ENCODE results near the gene TUBGCP2. TPM values are rescaled to one million over a fixed set of nuclear protein-coding genes. Genes with fewer than 3 reads are reported as not detected.

Gene TUBGCP2
- total and polyA plus RNA-seq, 2 of the 13 experiments (the other 11 are each of a cell fraction or from before 2014, with no cell fraction given): 21.3 to 34.5 TPM

DNA sequence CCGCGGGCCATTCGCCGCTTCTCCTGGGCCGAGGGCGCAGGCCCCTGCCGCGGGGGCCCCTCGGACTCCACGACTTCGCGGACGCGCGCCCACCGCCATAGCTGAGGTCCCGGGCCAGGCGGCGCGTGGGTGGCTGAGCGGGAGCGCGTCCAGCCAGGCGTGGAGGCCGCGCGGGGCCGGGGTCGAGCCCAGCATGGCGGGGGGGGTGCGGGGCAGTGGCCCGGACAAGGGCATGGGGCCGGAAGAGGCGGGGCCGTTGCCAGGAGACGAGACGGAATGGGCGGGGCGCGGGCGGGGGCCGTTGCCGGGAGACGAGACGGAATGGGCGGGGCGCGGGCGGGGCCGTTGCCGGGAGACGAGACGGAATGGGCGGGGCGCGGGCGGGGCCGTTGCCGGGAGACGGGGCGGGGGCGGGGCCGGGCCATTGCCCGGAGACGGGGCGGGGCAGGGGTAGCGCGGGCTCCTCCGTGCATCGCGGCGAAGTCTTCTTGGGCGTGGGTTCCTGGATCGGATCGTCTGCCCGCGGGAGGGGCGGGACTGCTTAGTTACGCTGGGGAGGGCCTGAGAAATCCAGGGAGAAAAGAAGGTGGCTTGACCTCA lies 46.8 kb downstream of the TUBGCP2 start (continued):
- TF ChIP-seq SMAD1 (CRISPR knock-in tag; IDR thresholded peaks at IDR 0.05; ENCODE audit: borderline replicate concordance, low read depth) (no peak), ZFY (CRISPR knock-in tag; IDR thresholded peaks at IDR 0.05) (peak; percentile 64; the same call in 1 of the 2 replicates), NFYB (CRISPR knock-in tag; IDR thresholded peaks at IDR 0.05) (no peak), NR2F2 (IDR thresholded peaks at IDR 0.05; ENCODE audit: borderline replicate concordance, low read depth) (no peak), ZNF510 (CRISPR knock-in tag; IDR thresholded peaks at IDR 0.05; ENCODE audit: low read depth) (no peak), MTA3 (CRISPR knock-in tag; IDR thresholded peaks at IDR 0.05) (no peak), ZNF761 (CRISPR knock-in tag; conservative IDR thresholded peaks at IDR 0.05) (no peak), ZBTB1 (CRISPR knock-in tag; IDR thresholded peaks at IDR 0.05; ENCODE audit: borderline replicate concordance) (no peak), RFX1 (IDR thresholded peaks at IDR 0.05) (0 out of 2 replicates have a peak, but pooled peaks have one; percentile 9), EHMT2 (IDR thresholded peaks at IDR 0.05; ENCODE audit: borderline replicate concordance, low read depth, low read length) (no peak), ZNF724P (CRISPR knock-in tag; IDR thresholded peaks at IDR 0.05; ENCODE audit: borderline replicate concordance) (no peak), ZC3H13 (CRISPR knock-in tag; IDR thresholded peaks at IDR 0.05) (no peak), ZFX (CRISPR knock-in tag; IDR thresholded peaks at IDR 0.05; ENCODE audit: low read depth) (peak; percentile 66), NCOA5 (CRISPR knock-in tag; IDR thresholded peaks at IDR 0.05) (no peak), BHLHE40 (IDR thresholded peaks at IDR 0.05; ENCODE audit: low read length) (no peak)
- TF ChIP-seq, protein P1, sequence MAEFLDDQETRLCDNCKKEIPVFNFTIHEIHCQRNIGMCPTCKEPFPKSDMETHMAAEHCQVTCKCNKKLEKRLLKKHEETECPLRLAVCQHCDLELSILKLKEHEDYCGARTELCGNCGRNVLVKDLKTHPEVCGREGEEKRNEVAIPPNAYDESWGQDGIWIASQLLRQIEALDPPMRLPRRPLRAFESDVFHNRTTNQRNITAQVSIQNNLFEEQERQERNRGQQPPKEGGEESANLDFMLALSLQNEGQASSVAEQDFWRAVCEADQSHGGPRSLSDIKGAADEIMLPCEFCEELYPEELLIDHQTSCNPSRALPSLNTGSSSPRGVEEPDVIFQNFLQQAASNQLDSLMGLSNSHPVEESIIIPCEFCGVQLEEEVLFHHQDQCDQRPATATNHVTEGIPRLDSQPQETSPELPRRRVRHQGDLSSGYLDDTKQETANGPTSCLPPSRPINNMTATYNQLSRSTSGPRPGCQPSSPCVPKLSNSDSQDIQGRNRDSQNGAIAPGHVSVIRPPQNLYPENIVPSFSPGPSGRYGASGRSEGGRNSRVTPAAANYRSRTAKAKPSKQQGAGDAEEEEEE (CRISPR knock-in tag; IDR thresholded peaks at IDR 0.05; ENCODE audit: borderline replicate concordance): no peak
- TF ChIP-seq, protein P2, sequence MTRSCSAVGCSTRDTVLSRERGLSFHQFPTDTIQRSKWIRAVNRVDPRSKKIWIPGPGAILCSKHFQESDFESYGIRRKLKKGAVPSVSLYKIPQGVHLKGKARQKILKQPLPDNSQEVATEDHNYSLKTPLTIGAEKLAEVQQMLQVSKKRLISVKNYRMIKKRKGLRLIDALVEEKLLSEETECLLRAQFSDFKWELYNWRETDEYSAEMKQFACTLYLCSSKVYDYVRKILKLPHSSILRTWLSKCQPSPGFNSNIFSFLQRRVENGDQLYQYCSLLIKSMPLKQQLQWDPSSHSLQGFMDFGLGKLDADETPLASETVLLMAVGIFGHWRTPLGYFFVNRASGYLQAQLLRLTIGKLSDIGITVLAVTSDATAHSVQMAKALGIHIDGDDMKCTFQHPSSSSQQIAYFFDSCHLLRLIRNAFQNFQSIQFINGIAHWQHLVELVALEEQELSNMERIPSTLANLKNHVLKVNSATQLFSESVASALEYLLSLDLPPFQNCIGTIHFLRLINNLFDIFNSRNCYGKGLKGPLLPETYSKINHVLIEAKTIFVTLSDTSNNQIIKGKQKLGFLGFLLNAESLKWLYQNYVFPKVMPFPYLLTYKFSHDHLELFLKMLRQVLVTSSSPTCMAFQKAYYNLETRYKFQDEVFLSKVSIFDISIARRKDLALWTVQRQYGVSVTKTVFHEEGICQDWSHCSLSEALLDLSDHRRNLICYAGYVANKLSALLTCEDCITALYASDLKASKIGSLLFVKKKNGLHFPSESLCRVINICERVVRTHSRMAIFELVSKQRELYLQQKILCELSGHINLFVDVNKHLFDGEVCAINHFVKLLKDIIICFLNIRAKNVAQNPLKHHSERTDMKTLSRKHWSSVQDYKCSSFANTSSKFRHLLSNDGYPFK (CRISPR knock-in tag; IDR thresholded peaks at IDR 0.05; ENCODE audit: borderline replicate concordance): no peak
- TF ChIP-seq, protein P3, sequence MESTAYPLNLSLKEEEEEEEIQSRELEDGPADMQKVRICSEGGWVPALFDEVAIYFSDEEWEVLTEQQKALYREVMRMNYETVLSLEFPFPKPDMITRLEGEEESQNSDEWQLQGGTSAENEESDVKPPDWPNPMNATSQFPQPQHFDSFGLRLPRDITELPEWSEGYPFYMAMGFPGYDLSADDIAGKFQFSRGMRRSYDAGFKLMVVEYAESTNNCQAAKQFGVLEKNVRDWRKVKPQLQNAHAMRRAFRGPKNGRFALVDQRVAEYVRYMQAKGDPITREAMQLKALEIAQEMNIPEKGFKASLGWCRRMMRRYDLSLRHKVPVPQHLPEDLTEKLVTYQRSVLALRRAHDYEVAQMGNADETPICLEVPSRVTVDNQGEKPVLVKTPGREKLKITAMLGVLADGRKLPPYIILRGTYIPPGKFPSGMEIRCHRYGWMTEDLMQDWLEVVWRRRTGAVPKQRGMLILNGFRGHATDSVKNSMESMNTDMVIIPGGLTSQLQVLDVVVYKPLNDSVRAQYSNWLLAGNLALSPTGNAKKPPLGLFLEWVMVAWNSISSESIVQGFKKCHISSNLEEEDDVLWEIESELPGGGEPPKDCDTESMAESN (CRISPR knock-in tag; conservative IDR thresholded peaks at IDR 0.05): no peak
- TF ChIP-seq, protein P4, sequence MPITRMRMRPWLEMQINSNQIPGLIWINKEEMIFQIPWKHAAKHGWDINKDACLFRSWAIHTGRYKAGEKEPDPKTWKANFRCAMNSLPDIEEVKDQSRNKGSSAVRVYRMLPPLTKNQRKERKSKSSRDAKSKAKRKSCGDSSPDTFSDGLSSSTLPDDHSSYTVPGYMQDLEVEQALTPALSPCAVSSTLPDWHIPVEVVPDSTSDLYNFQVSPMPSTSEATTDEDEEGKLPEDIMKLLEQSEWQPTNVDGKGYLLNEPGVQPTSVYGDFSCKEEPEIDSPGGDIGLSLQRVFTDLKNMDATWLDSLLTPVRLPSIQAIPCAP (CRISPR knock-in tag; IDR thresholded peaks at IDR 0.05; ENCODE audit: low read depth): no peak
- TF ChIP-seq, protein P5, sequence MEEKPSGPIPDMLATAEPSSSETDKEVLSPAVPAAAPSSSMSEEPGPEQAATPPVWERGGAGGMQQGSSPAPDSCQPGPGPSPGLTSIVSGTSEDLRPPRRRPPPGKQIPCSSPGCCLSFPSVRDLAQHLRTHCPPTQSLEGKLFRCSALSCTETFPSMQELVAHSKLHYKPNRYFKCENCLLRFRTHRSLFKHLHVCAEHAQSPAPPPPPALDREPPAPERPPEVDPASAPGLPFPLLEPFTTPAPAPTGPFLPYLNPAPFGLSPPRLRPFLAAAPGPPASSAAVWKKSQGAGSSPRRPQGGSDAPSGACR (CRISPR knock-in tag; IDR thresholded peaks at IDR 0.05): no peak
- TF ChIP-seq, protein P6, sequence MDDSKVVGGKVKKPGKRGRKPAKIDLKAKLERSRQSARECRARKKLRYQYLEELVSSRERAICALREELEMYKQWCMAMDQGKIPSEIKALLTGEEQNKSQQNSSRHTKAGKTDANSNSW (CRISPR knock-in tag; IDR thresholded peaks at IDR 0.05; ENCODE audit: borderline replicate concordance): no peak
